Astrocyte of the spinal cord (primary cell): ENCODE results near the gene CDC25A.

Experiments
- DNase-seq: peaks from one replicate; pipeline ENCODE4 v3.0.0; 2011; ENCODE audit warnings: low read depth, low spot score
- H3K4me3 ChIP-seq: 2 replicates; pipeline ENCODE4 v1.5.1; 2011; ENCODE audit warnings: low read depth, mild to moderate bottlenecking, low read length, moderate library complexity
- CTCF ChIP-seq: IDR thresholded peaks from 2 replicates; pipeline ENCODE4 v1.5.1; 2012; ENCODE audit warnings: low read depth, mild to moderate bottlenecking, low read length, inconsistent platforms
- in situ Hi-C: cut with HindIII; loops from 2 replicates; pipeline ENCODE4 v1.10.0; 2017; ENCODE audit warnings: low sequenced_read_pairs

The CDC25A gene

GRCh38 chr3:48188266-48189201 is at the start of gene CDC25A:
TSS of gene CDC25A (minus strand) at chr3:48188417. CDS start at chr3:48187947, 470 bp downstream.
- peak; percentile 99 for DNase-seq
- TF ChIP-seq CTCF, result no peak
- in situ Hi-C loops, result no loop called here
- peak within 1 kb of the TSS; percentile 81 for H3K4me3 ChIP-seq

- DNase-seq, result no peak
- in situ Hi-C loops, result no loop called here
- no peak for TF ChIP-seq CTCF
These were observed 48.3 kb upstream of the CDC25A start for GRCh38 chr3:48236531-48236930.

GRCh38 chr3:48233542-48233941 is 45.3 kb upstream of the CDC25A start:
- DNase-seq, result no peak
- in situ Hi-C loops, result no loop called here
- no peak for TF ChIP-seq CTCF
- no peak overlapping the region for H3K4me3 ChIP-seq

More at GRCh38 chr3:48236531-48236930, 48.3 kb upstream of the CDC25A start:
- no peak overlapping the region for H3K4me3 ChIP-seq

- peak; percentile 61 for DNase-seq
- no peak overlapping the region for H3K4me3 ChIP-seq
- in situ Hi-C loops, result no loop called here
- TF ChIP-seq CTCF, result peak; percentile 68
These were observed 44.5 kb upstream of the CDC25A start for GRCh38 chr3:48232734-48233133.

- no peak for DNase-seq
- TF ChIP-seq CTCF, result no peak
- no peak overlapping the region for H3K4me3 ChIP-seq
- in situ Hi-C loops, result no loop called here
These were observed 44.0 kb upstream of the CDC25A start for GRCh38 chr3:48232232-48232631.

GRCh38 chr3:48226939-48227338 is 38.7 kb upstream of the CDC25A start:
- DNase-seq, result no peak
- no peak overlapping the region for H3K4me3 ChIP-seq
- in situ Hi-C loops, result no loop called here
- no peak for TF ChIP-seq CTCF
